Neural progenitor cell (in vitro differentiated cells): ENCODE measurements around the gene SMARCA4. TPM values are rescaled to one million over a fixed set of nuclear protein-coding genes. Genes with fewer than 3 reads are reported as not detected.
"Not testable (repeated sequence)": the region's sequence is repeated elsewhere in the genome, so short reads cannot be mapped to it uniquely, and the experiment has no call there.

Source experiments
- DNase-seq: peaks from one replicate; pipeline ENCODE4 v3.0.0-alpha.2; 2016; ENCODE audit warnings: low spot score
- H2AFZ ChIP-seq: fragments of 200-600 bp; sonication (generic); replicated peaks from 2 replicates; pipeline ENCODE4 v1.6.1; 2016; ENCODE audit warnings: antibody characterized with exemption
- H3F3A ChIP-seq: fragments of 200-600 bp; sonication (generic); 2 replicates; pipeline ENCODE4 v1.6.1; 2016; ENCODE audit warnings: antibody characterized with exemption, low read depth
- H3K27ac ChIP-seq: fragments of 200-600 bp; sonication (generic); 2 replicates; pipeline ENCODE4 v1.5.1; 2016; ENCODE audit warnings: mild to moderate bottlenecking
- H3K27me3 ChIP-seq: fragments of 200-600 bp; sonication (generic); 2 replicates; pipeline ENCODE4 v1.6.1; 2016; ENCODE audit warnings: mild to moderate bottlenecking, moderate library complexity
- H3K36me3 ChIP-seq: fragments of 200-600 bp; sonication (generic); 2 replicates; pipeline ENCODE4 v1.5.1; 2016
- H3K4me1 ChIP-seq: fragments of 200-600 bp; sonication (generic); 2 replicates; pipeline ENCODE4 v1.6.1; 2016; ENCODE audit warnings: mixed run types
- H3K4me2 ChIP-seq: fragments of 200-600 bp; sonication (generic); 2 replicates; pipeline ENCODE4 v1.6.1; 2016
- H3K4me3 ChIP-seq: fragments of 200-600 bp; sonication (generic); 2 replicates; pipeline ENCODE4 v1.5.1; 2016
- H3K79me2 ChIP-seq: fragments of 200-600 bp; sonication (generic); 2 replicates; pipeline ENCODE4 v1.6.1; 2016; ENCODE audit warnings: low read depth
- H3K9ac ChIP-seq: fragments of 200-600 bp; sonication (generic); 2 replicates; pipeline ENCODE4 v1.6.1; 2016
- H3K9me3 ChIP-seq: fragments of 200-600 bp; sonication (generic); 2 replicates; pipeline ENCODE4 v1.5.1; 2016; ENCODE audit warnings: low read depth
- H4K20me1 ChIP-seq: fragments of 200-600 bp; sonication (generic); 2 replicates; pipeline ENCODE4 v1.6.1; 2016; ENCODE audit warnings: low read depth
- H3K27ac Mint-ChIP-seq: 3 replicates; pipeline ENCODE4 v1.8.0; 2021; ENCODE audit warnings: mixed read lengths
- H3K27me3 Mint-ChIP-seq: 2 replicates; pipeline ENCODE4 v1.8.0; 2022; ENCODE audit warnings: low read depth, mild to moderate bottlenecking, inconsistent platforms, moderate library complexity, mixed read lengths; ENCODE audit not compliant: insufficient read depth
- H3K36me3 Mint-ChIP-seq: 3 replicates; pipeline ENCODE4 v1.8.0; 2021; ENCODE audit warnings: mixed read lengths
- H3K4me1 Mint-ChIP-seq: 3 replicates; pipeline ENCODE4 v1.8.0; 2021; ENCODE audit warnings: mixed read lengths
- H3K4me3 Mint-ChIP-seq: 3 replicates; pipeline ENCODE4 v1.8.0; 2021; ENCODE audit warnings: mild to moderate bottlenecking, moderate library complexity, mixed read lengths
- H3K9me3 Mint-ChIP-seq: 3 replicates; pipeline ENCODE4 v1.8.0; 2020; ENCODE audit warnings: mixed read lengths
- CTCF ChIP-seq: fragments of 200-600 bp; sonication (generic); IDR thresholded peaks from 2 replicates; pipeline ENCODE4 v1.5.1; 2017; ENCODE audit warnings: antibody characterized with exemption, mild to moderate bottlenecking
- EZH2 ChIP-seq: fragments of 200-600 bp; sonication (generic); IDR thresholded peaks from 2 replicates; pipeline ENCODE4 v1.6.1; 2017; ENCODE audit warnings: antibody characterized with exemption, mild to moderate bottlenecking, moderate library complexity
- EZH2phosphoT487 ChIP-seq: fragments of 200-600 bp; sonication (generic); IDR thresholded peaks from 2 replicates; pipeline ENCODE4 v1.6.1; 2017; ENCODE audit warnings: antibody characterized with exemption
- total RNA-seq: library from RNA; depleted of rRNA; stranded (reverse); fragments of >200 nt; gene quantifications from 2 replicates; pipeline ENCODE4 v1.2.3, GENCODE V29; 2015; ENCODE audit warnings: low replicate concordance

SMARCA4 gene
- total RNA-seq, 1 donor from 2014 or later: 169 TPM

GRCh38 chr19:11073568-11073967 is 112.7 kb downstream of the SMARCA4 start:
- peaks cover 7% of the 10 kb centered on the region for H3K27me3 Mint-ChIP-seq
- no peak overlapping the region for H3K27ac ChIP-seq
- H3K27me3 ChIP-seq: no peaks in the 10 kb centered on the region
- no peak overlapping the region for H3K4me3 Mint-ChIP-seq
- no peak overlapping the region for H3K4me3 ChIP-seq
- TF ChIP-seq CTCF (no peak), EZH2phosphoT487 (no peak), EZH2 (no peak)
- no peaks in the 10 kb centered on the region for H3K9me3 Mint-ChIP-seq
- peaks cover 3% of the 10 kb centered on the region for H3K4me1 Mint-ChIP-seq
- H3K36me3 ChIP-seq: no peaks in the 10 kb centered on the region
- H3K27ac Mint-ChIP-seq: no peak overlapping the region
- peaks cover 5% of the 10 kb centered on the region for H3F3A ChIP-seq
- H3K4me1 ChIP-seq: no peaks in the 10 kb centered on the region
- H3K36me3 Mint-ChIP-seq: peaks cover 8% of the 10 kb centered on the region
- H3K9me3 ChIP-seq: no peaks in the 10 kb centered on the region
- DNase-seq: no peak
- no peak overlapping the region for H3K9ac ChIP-seq
- no peak overlapping the region for H3K4me2 ChIP-seq
- H3K79me2 ChIP-seq: no peaks in the 10 kb centered on the region
- no peaks in the 10 kb centered on the region for H4K20me1 ChIP-seq
- no peak overlapping the region for H2AFZ ChIP-seq

GRCh38 chr19:11076792-11077191 is 116.0 kb downstream of the SMARCA4 start:
- not testable (repeated sequence) for H3F3A ChIP-seq, H4K20me1 ChIP-seq, H3K9ac ChIP-seq, DNase-seq, H3K4me3 Mint-ChIP-seq, H3K27me3 ChIP-seq, H3K4me1 Mint-ChIP-seq, H3K4me2 ChIP-seq, H3K36me3 Mint-ChIP-seq, H3K27ac Mint-ChIP-seq, H3K9me3 ChIP-seq, H3K9me3 Mint-ChIP-seq, H3K4me3 ChIP-seq, H3K36me3 ChIP-seq, H3K27me3 Mint-ChIP-seq, H3K79me2 ChIP-seq, H2AFZ ChIP-seq, H3K4me1 ChIP-seq, H3K27ac ChIP-seq

GRCh38 chr19:11078893-11079292 is 118.1 kb downstream of the SMARCA4 start:
- Histone ChIP-seq H3K36me3 (no peaks in the 10 kb centered on the region), H3K9ac (no peak overlapping the region), H3K9me3 (no peaks in the 10 kb centered on the region), H3K4me2 (no peak overlapping the region), H3K27ac (no peak overlapping the region), H4K20me1 (no peaks in the 10 kb centered on the region), H3K79me2 (no peaks in the 10 kb centered on the region), H3K4me1 (no peaks in the 10 kb centered on the region), H2AFZ (no peak overlapping the region), H3K4me3 (no peak overlapping the region), H3K27me3 (no peaks in the 10 kb centered on the region), H3F3A (no peaks in the 10 kb centered on the region)
- DNase-seq: no peak
- Mint-ChIP-seq H3K4me3 (no peak overlapping the region), H3K9me3 (peaks cover 4% of the 10 kb centered on the region), H3K4me1 (peaks cover 1% of the 10 kb centered on the region), H3K27me3 (peaks cover 7% of the 10 kb centered on the region), H3K36me3 (peaks cover 7% of the 10 kb centered on the region), H3K27ac (no peak overlapping the region)
- no peak for TF ChIP-seq EZH2phosphoT487
- no peak for TF ChIP-seq EZH2
- TF ChIP-seq CTCF: no peak

GRCh38 chr19:11079999-11080398 is 119.2 kb downstream of the SMARCA4 start:
- Histone ChIP-seq H3K9ac (no peak overlapping the region), H3K36me3 (no peaks in the 10 kb centered on the region), H3K4me2 (no peak overlapping the region), H3K9me3 (no peaks in the 10 kb centered on the region), H3K27ac (no peak overlapping the region), H3K27me3 (no peaks in the 10 kb centered on the region), H4K20me1 (no peaks in the 10 kb centered on the region), H3K4me1 (no peaks in the 10 kb centered on the region), H3K79me2 (no peaks in the 10 kb centered on the region), H3K4me3 (no peak overlapping the region), H3F3A (no peaks in the 10 kb centered on the region), H2AFZ (no peak overlapping the region)
- no peak for DNase-seq
- H3K9me3 Mint-ChIP-seq: peaks cover 4% of the 10 kb centered on the region
- peaks cover 3% of the 10 kb centered on the region for H3K4me1 Mint-ChIP-seq
- peaks cover 7% of the 10 kb centered on the region for H3K27me3 Mint-ChIP-seq
- peaks cover 5% of the 10 kb centered on the region for H3K36me3 Mint-ChIP-seq
- H3K4me3 Mint-ChIP-seq: no peak overlapping the region
- no peak overlapping the region for H3K27ac Mint-ChIP-seq
- no peak for TF ChIP-seq EZH2
- no peak for TF ChIP-seq EZH2phosphoT487
- no peak for TF ChIP-seq CTCF
